HepG2 (cell line): ENCODE measurements around the gene HSPA14. TPM values are rescaled to one million over a fixed set of nuclear protein-coding genes. Genes with fewer than 3 reads are reported as not detected.

Experiments
- CAMTA2 ChIP-seq: sonication (generic); formaldehyde crosslinking; IDR thresholded peaks from 2 replicates; pipeline ENCODE4 v1.4.0; 2020; ENCODE audit warnings: mild to moderate bottlenecking, missing genetic modification reagents, borderline replicate concordance
- CEBPG ChIP-seq: IDR thresholded peaks from 2 replicates; pipeline ENCODE4 v1.6.1; 2016
- HCFC1 ChIP-seq: fragments of 150-350 bp; IDR thresholded peaks from 2 replicates; pipeline ENCODE4 v1.6.1; 2014; ENCODE audit warnings: low read depth, low read length
- HNRNPLL ChIP-seq: fragments of 200-400 bp; formaldehyde crosslinking; IDR thresholded peaks from 2 replicates; pipeline ENCODE4 v1.6.1; 2017; ENCODE audit warnings: mild to moderate bottlenecking, low read depth, low read length; ENCODE audit not compliant: poor library complexity, severe bottlenecking
- ISX ChIP-seq: sonication (generic); formaldehyde crosslinking; conservative IDR thresholded peaks from 2 replicates; pipeline ENCODE4 v1.5.0; 2020; ENCODE audit warnings: missing genetic modification reagents
- JARID2 ChIP-seq: sonication (generic); formaldehyde crosslinking; IDR thresholded peaks from 2 replicates; pipeline ENCODE4 v1.8.1; 2023; ENCODE audit warnings: missing genetic modification reagents, inconsistent platforms; ENCODE audit not compliant: insufficient replicate concordance
- KDM2A ChIP-seq: sonication (generic); formaldehyde crosslinking; IDR thresholded peaks from 2 replicates; pipeline ENCODE4 v1.4.0; 2020; ENCODE audit warnings: low read depth, missing genetic modification reagents, borderline replicate concordance
- KDM5B ChIP-seq: sonication (generic); formaldehyde crosslinking; IDR thresholded peaks from 2 replicates; pipeline ENCODE4 v1.4.0; 2020; ENCODE audit warnings: missing genetic modification reagents, mild to moderate bottlenecking, borderline replicate concordance
- MAZ ChIP-seq, 2 experiments: sonication (generic) in 1 of 2; formaldehyde crosslinking in 1 of 2; IDR thresholded peaks; 2 replicates each; pipeline versions ENCODE4 v1.5.0 to v1.6.1; 2012 to 2020; ENCODE audit warnings: low read depth in 2 of 2, mild to moderate bottlenecking in 2 of 2, borderline replicate concordance in 1 of 2, improper control_type of control experiment in 1 of 2, low read length in 1 of 2, missing genetic modification reagents in 1 of 2, moderate library complexity in 1 of 2
- MEIS2 ChIP-seq: sonication (generic); formaldehyde crosslinking; IDR thresholded peaks from 2 replicates; pipeline ENCODE4 v1.9.0; 2021; ENCODE audit warnings: mild to moderate bottlenecking, missing genetic modification reagents
- NAIF1 ChIP-seq: sonication (generic); formaldehyde crosslinking; IDR thresholded peaks from 2 replicates; pipeline ENCODE4 v1.5.0; 2020; ENCODE audit warnings: mild to moderate bottlenecking, missing genetic modification reagents, borderline replicate concordance
- NFE2L1 ChIP-seq: sonication (generic); formaldehyde crosslinking; IDR thresholded peaks from 2 replicates; pipeline ENCODE4 v1.4.0; 2020; ENCODE audit warnings: missing genetic modification reagents, mild to moderate bottlenecking, borderline replicate concordance
- SNAPC5 ChIP-seq: sonication (generic); formaldehyde crosslinking; IDR thresholded peaks from 2 replicates; pipeline ENCODE4 v1.8.1; 2023; ENCODE audit warnings: mild to moderate bottlenecking, missing genetic modification reagents, borderline replicate concordance
- SRSF1 ChIP-seq: fragments of 200-400 bp; formaldehyde crosslinking; optimal IDR thresholded peaks from 2 replicates; pipeline ENCODE3; 2017; ENCODE audit warnings: mild to moderate bottlenecking, low read depth, low read length, moderate library complexity
- ZNF180 ChIP-seq: sonication (generic); formaldehyde crosslinking; IDR thresholded peaks from 2 replicates; pipeline ENCODE4 v1.4.0; 2020; ENCODE audit warnings: low read depth, missing genetic modification reagents, borderline replicate concordance
- ZNF317 ChIP-seq: sonication (generic); formaldehyde crosslinking; IDR thresholded peaks from 2 replicates; pipeline ENCODE4 v1.5.0; 2020; ENCODE audit warnings: mild to moderate bottlenecking, missing genetic modification reagents
- ZNF503 ChIP-seq: sonication (generic); formaldehyde crosslinking; IDR thresholded peaks from 2 replicates; pipeline ENCODE4 v1.4.0; 2020; ENCODE audit warnings: missing genetic modification reagents
- ZNF687 ChIP-seq: sonication (generic); formaldehyde crosslinking; IDR thresholded peaks from 2 replicates; pipeline ENCODE4 v1.5.1; 2020; ENCODE audit warnings: mild to moderate bottlenecking, missing genetic modification reagents, moderate library complexity
- ZNF782 ChIP-seq: sonication (generic); formaldehyde crosslinking; IDR thresholded peaks from 2 replicates; pipeline ENCODE4 v1.4.0; 2020; ENCODE audit warnings: missing genetic modification reagents, mild to moderate bottlenecking, borderline replicate concordance
- ZNF788 ChIP-seq: sonication (generic); formaldehyde crosslinking; IDR thresholded peaks from 2 replicates; pipeline ENCODE4 v1.5.0; 2020; ENCODE audit warnings: mild to moderate bottlenecking, missing genetic modification reagents, borderline replicate concordance
- polyA plus RNA-seq, 8 experiments: library from polyadenylated mRNA; depleted of rRNA in 3 of 8; stranded (reverse) in 7 of 8; unstranded in 1 of 8; fragments of >200 nt; fragmentation: Illumina TruSeq in 4 of 8; extraction: Trizol in 4 of 8; gene quantifications; 2 replicates each; pipeline versions ENCODE4 v1.2.1 to v1.2.3, GENCODE V29; 2011 to 2016; ENCODE audit warnings: low read depth in 4 of 8, missing spikeins in 1 of 8, mixed read lengths in 1 of 8; ENCODE audit not compliant: insufficient read depth in 1 of 8
- total RNA-seq, 5 experiments: library from RNA; depleted of rRNA; stranded (reverse); fragments of >200 nt; fragmentation: Illumina TruSeq; extraction: Trizol; gene quantifications; 2 replicates each; pipeline ENCODE4 v1.2.3, GENCODE V29; 2016; ENCODE audit warnings: low read depth in 1 of 5

HSPA14 gene
- total and polyA plus RNA-seq, 2 of the 13 experiments (the other 11 are each of a cell fraction or from before 2014, with no cell fraction given) = 10.7 to 29.8 TPM

GRCh38 chr10:14879124-14879927 is 41.2 kb downstream of the HSPA14 start (continued):
- TF ChIP-seq ISX (CRISPR knock-in tag) = no peak
- TF ChIP-seq ZNF782 = no peak
- no peak for TF ChIP-seq JARID2 (CRISPR knock-in tag)
- TF ChIP-seq HCFC1 = no peak
- TF ChIP-seq ZNF788 (CRISPR knock-in tag) = no peak
- no peak for TF ChIP-seq CEBPG (CRISPR knock-in tag)
- no peak; the same call in 1 of the 2 replicates for TF ChIP-seq KDM5B (CRISPR knock-in tag)
- TF ChIP-seq CAMTA2 (CRISPR knock-in tag) = no peak
- no peak for TF ChIP-seq NAIF1 (CRISPR knock-in tag)
- no peak for TF ChIP-seq MAZ (IDR thresholded peaks at IDR 0.05; ENCODE audit: borderline replicate concordance, low read depth, low read length)
- no peak for TF ChIP-seq MAZ (CRISPR knock-in tag; IDR thresholded peaks at IDR 0.05; ENCODE audit: low read depth)
- TF ChIP-seq ZNF317 (CRISPR knock-in tag) = no peak
- TF ChIP-seq MEIS2 (CRISPR knock-in tag) = no peak
- no peak for TF ChIP-seq ZNF503 (CRISPR knock-in tag)
- TF ChIP-seq SNAPC5 (CRISPR knock-in tag) = no peak
- no peak for TF ChIP-seq SRSF1
- TF ChIP-seq KDM2A (CRISPR knock-in tag) = peak; percentile 37; the same call in 1 of the 2 replicates
- no peak for TF ChIP-seq ZNF180 (CRISPR knock-in tag)
- 0 out of 2 replicates have a peak, but pooled peaks have one; percentile 32 for TF ChIP-seq NFE2L1
- peak; percentile 1; the same call in 1 of the 2 replicates for TF ChIP-seq ZNF687 (CRISPR knock-in tag)
- TF ChIP-seq HNRNPLL = no peak
